Measurements from ENCODE around the gene BRSK2. TPM values are rescaled to one million over a fixed set of nuclear protein-coding genes. Genes with fewer than 3 reads are reported as not detected.

Gene BRSK2
- total RNA-seq, 1 donor: 0.36 TPM

- TF ChIP-seq CTCF (IDR thresholded peaks at IDR 0.05; ENCODE audit: insufficient read depth, low read length): no peak
- no peak for DNase-seq (ENCODE audit: low read depth)
- H3K4me3 ChIP-seq (ENCODE audit: low read depth, low read length): no peak overlapping the region
Measured at GRCh38 chr11:1468473-1469066, 78.8 kb downstream of the BRSK2 start.

- DNase-seq (ENCODE audit: low read depth): no peak
- no peak for TF ChIP-seq CTCF (IDR thresholded peaks at IDR 0.05; ENCODE audit: insufficient read depth, low read length)
- H3K4me3 ChIP-seq (ENCODE audit: low read depth, low read length): no peak overlapping the region
Measured at GRCh38 chr11:1469287-1469910, 79.7 kb downstream of the BRSK2 start.

- H3K4me3 ChIP-seq (ENCODE audit: low read depth, low read length): no peak overlapping the region
- DNase-seq (ENCODE audit: low read depth): no peak
- no peak for TF ChIP-seq CTCF (IDR thresholded peaks at IDR 0.05; ENCODE audit: insufficient read depth, low read length)
Measured at GRCh38 chr11:1469911-1470680, 80.4 kb downstream of the BRSK2 start.

GRCh38 chr11:1470681-1471611, 81.2 kb downstream of the BRSK2 start:
- DNase-seq (ENCODE audit: low read depth): no peak
- no peak for TF ChIP-seq CTCF (IDR thresholded peaks at IDR 0.05; ENCODE audit: insufficient read depth, low read length)
- no peak overlapping the region for H3K4me3 ChIP-seq (ENCODE audit: low read depth, low read length)

GRCh38 chr11:1471736-1472135, 82.0 kb downstream of the BRSK2 start:
- no peak overlapping the region for H3K4me3 ChIP-seq (ENCODE audit: low read depth, low read length)
- no peak for DNase-seq (ENCODE audit: low read depth)
- no peak for TF ChIP-seq CTCF (IDR thresholded peaks at IDR 0.05; ENCODE audit: insufficient read depth, low read length)
